Suprapubic skin (tissue), 4 donors: ENCODE data around the gene GPR148.

ENCODE experiments used
- EP300 ChIP-seq: sonication (generic); formaldehyde crosslinking; IDR thresholded peaks from one replicate; pipeline ENCODE4 v1.6.1; 2017; ENCODE audit warnings: antibody characterized with exemption
- POLR2A ChIP-seq, 2 donors: fragments of 450-650 bp; IDR thresholded peaks; one replicate each; pipeline ENCODE4 v1.6.1; 2017; ENCODE audit warnings: antibody characterized with exemption in 2 of 2, mild to moderate bottlenecking in 2 of 2, moderate library complexity in 2 of 2
- POLR2AphosphoS5 ChIP-seq, 3 donors: sonication (generic); formaldehyde crosslinking; IDR thresholded peaks; one replicate each; pipeline ENCODE4 v1.6.1; 2017; ENCODE audit warnings: antibody characterized with exemption in 3 of 3
- TF ChIP-seq, protein P1 (sequence below), 2 donors: fragments of 200-600 bp in 1 of 2; fragments of 450-650 bp in 1 of 2; sonication (generic) in 1 of 2; IDR thresholded peaks; one replicate each; pipeline ENCODE4 v1.5.1; 2016 to 2019; ENCODE audit warnings: antibody characterized with exemption in 2 of 2, mild to moderate bottlenecking in 1 of 2, moderate library complexity in 1 of 2

DNA sequence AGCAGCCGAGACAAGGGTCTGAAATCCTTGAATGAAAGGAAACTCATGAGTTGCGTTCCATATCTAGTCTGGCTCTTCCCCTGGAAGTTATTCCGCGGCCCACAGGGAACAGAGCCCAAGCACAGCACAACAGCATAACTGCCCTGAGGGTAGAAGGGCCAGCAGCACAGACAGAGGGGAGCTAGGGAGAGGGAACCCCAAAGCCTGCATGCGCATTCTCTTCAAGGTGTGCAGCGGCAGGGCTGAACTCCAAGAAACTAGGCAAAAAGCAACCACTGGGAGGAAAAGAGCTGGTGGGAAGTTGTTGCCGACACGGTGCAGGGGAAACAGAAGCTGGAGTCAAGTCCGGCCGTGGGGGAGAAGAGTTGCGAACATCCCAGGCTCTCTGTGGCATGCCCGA is 11.8 kb downstream of the GPR148 start:
- TF ChIP-seq, protein P1, sequence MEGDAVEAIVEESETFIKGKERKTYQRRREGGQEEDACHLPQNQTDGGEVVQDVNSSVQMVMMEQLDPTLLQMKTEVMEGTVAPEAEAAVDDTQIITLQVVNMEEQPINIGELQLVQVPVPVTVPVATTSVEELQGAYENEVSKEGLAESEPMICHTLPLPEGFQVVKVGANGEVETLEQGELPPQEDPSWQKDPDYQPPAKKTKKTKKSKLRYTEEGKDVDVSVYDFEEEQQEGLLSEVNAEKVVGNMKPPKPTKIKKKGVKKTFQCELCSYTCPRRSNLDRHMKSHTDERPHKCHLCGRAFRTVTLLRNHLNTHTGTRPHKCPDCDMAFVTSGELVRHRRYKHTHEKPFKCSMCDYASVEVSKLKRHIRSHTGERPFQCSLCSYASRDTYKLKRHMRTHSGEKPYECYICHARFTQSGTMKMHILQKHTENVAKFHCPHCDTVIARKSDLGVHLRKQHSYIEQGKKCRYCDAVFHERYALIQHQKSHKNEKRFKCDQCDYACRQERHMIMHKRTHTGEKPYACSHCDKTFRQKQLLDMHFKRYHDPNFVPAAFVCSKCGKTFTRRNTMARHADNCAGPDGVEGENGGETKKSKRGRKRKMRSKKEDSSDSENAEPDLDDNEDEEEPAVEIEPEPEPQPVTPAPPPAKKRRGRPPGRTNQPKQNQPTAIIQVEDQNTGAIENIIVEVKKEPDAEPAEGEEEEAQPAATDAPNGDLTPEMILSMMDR (IDR thresholded peaks at IDR 0.05): no peak
- no peak for TF ChIP-seq POLR2A (IDR thresholded peaks at IDR 0.05)
- TF ChIP-seq POLR2AphosphoS5 (IDR thresholded peaks at IDR 0.05): no peak
- no peak for TF ChIP-seq EP300
